SK-N-MC (cell line): ENCODE data around the gene EDEM1.

Experiments used
- FOXP2 ChIP-seq: optimal IDR thresholded peaks from 2 replicates; pipeline ENCODE3; 2011; ENCODE audit warnings: mild to moderate bottlenecking, moderate library complexity; ENCODE audit not compliant: insufficient read depth; ENCODE audit errors: extremely low read length, control extremely low read depth
- POLR2AphosphoS5 ChIP-seq: IDR thresholded peaks from 2 replicates; pipeline ENCODE4 v1.6.1; 2012; ENCODE audit warnings: mild to moderate bottlenecking, low read depth, low read length, borderline replicate concordance

- TF ChIP-seq FOXP2 (no peak), POLR2AphosphoS5 (peak; percentile 34; the same call in 1 of the 2 replicates)
These were observed at the start of gene EDEM1 for GRCh38 chr3:5187156-5187919.
